GM12801 (cell line): ENCODE data around the gene FRG2C.
"Not testable (repeated sequence)": the region's sequence is repeated elsewhere in the genome, so short reads cannot be mapped to it uniquely, and the experiment has no call there.

Experiments used
- TF ChIP-seq, protein P1 (sequence below): IDR thresholded peaks from one replicate; pipeline ENCODE4 v1.5.1; 2011; ENCODE audit warnings: control low read depth; ENCODE audit not compliant: insufficient read length; ENCODE audit errors: extremely low read depth

Gene FRG2C

DNA sequence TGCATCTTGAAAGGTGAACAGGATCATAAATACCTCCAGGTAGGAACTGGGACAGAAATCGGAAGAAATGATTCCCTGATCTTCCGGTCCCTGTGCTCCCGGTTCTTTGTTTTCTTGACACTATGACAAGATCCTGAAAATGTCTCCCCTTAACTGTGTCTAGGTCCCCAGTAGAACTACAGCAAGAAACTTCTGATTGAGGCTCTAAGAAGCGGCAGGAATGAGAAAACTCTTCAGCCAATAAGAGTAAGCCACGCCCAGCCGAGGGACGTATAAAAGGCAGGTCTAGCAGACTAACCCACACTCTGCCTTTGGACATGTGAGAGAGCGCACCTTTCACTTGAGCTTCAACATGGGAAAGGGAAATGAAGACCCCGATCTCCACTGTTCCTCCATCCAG lies at the start of gene FRG2C:
FRG2C (plus strand) TSS at position 301 of the 400 bp plus-strand sequence; CDS start at position 353, 52 bp downstream.
- TF ChIP-seq, protein P1, sequence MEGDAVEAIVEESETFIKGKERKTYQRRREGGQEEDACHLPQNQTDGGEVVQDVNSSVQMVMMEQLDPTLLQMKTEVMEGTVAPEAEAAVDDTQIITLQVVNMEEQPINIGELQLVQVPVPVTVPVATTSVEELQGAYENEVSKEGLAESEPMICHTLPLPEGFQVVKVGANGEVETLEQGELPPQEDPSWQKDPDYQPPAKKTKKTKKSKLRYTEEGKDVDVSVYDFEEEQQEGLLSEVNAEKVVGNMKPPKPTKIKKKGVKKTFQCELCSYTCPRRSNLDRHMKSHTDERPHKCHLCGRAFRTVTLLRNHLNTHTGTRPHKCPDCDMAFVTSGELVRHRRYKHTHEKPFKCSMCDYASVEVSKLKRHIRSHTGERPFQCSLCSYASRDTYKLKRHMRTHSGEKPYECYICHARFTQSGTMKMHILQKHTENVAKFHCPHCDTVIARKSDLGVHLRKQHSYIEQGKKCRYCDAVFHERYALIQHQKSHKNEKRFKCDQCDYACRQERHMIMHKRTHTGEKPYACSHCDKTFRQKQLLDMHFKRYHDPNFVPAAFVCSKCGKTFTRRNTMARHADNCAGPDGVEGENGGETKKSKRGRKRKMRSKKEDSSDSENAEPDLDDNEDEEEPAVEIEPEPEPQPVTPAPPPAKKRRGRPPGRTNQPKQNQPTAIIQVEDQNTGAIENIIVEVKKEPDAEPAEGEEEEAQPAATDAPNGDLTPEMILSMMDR = not testable (repeated sequence)

DNA sequence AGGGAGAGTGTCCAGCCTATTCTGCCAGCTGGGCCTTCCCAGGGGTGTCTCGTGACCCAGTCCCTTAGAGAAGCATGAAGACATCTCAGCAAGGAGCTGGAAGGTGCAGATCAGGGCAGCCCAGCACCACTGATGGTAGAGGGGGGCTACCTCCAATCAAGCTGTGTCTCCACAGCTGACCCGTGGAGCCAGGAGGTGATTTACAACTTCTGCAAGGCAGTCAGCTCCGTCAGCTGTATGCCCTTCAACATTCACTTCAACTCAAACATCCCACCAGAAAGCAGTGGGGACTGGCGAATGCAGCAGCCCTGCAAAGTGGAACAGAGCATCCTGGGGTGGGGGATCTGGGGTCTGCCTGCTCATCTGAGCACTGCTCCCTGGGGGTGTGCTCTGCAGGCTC lies 32.6 kb upstream of the FRG2C start:
- TF ChIP-seq, protein P1 = no peak

GRCh38 chr3:75650191-75650590 lies 13.9 kb upstream of the FRG2C start:
- TF ChIP-seq, protein P1 = no peak

DNA sequence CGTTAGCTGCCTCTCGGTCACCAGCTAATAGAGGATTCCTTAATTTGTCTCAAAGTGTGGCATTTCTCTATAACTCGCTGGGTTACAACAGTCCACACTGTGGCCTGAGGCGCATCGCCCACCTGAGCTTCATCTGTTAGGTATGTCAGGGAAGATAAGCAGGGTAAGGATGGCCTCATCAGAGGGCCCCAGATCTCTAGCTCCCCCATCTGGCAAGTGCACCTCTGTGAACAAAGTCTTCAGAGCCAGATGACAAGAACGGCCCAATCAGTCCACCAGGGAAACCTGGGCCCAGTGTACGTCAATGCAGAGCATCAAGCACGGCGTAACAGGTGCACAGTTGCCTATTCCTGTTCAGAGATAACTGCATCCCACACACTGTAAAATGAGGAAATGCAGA lies 23.2 kb downstream of the FRG2C start:
- TF ChIP-seq, protein P1 = no peak

GRCh38 chr3:75692061-75692460 lies 27.9 kb downstream of the FRG2C start:
- TF ChIP-seq, protein P1 = no peak
